Thoracic aorta (tissue), 2 donors: Measurements from ENCODE around the gene HSD11B1. TPM values are rescaled to one million over a fixed set of nuclear protein-coding genes. Genes with fewer than 3 reads are reported as not detected.

Source experiments
- ATAC-seq: fragments of 150-250 bp; one replicate; pipeline ENCODE4 v1.8.0; 2017; ENCODE audit warnings: low read depth; ENCODE audit not compliant: insufficient number of reproducible peaks, low FRiP score
- DNase-seq: peaks from one replicate; pipeline ENCODE4 v3.0.0-alpha.2; 2020; ENCODE audit warnings: low spot score
- H3K27ac ChIP-seq, 2 donors: fragments of 200-600 bp; sonication (generic); 1 replicate in 1 of 2; 2 replicates in 1 of 2; pipeline ENCODE4 v1.5.1; 2016; ENCODE audit warnings: mild to moderate bottlenecking in 2 of 2, moderate library complexity in 2 of 2
- H3K27me3 ChIP-seq: fragments of 200-600 bp; sonication (generic); replicated peaks from 2 replicates; pipeline ENCODE4 v1.6.0; 2016; ENCODE audit warnings: mild to moderate bottlenecking; ENCODE audit not compliant: insufficient read depth
- H3K36me3 ChIP-seq: fragments of 200-600 bp; sonication (generic); one replicate; pipeline ENCODE4 v1.5.1; 2016
- H3K4me1 ChIP-seq, 2 donors: fragments of 200-600 bp; sonication (generic); 1 replicate in 1 of 2; 2 replicates in 1 of 2; pipeline versions ENCODE4 v1.5.1 to v1.6.0; 2016; ENCODE audit warnings: low read depth in 2 of 2, mild to moderate bottlenecking in 1 of 2; ENCODE audit not compliant: control insufficient read depth in 1 of 2
- H3K4me3 ChIP-seq: fragments of 200-600 bp; sonication (generic); 2 replicates; pipeline ENCODE4 v1.5.1; 2016; ENCODE audit warnings: mild to moderate bottlenecking
- H3K9me3 ChIP-seq: fragments of 200-600 bp; sonication (generic); 2 replicates; pipeline ENCODE4 v1.5.1; 2016
- CTCF ChIP-seq: fragments of 200-600 bp; sonication (generic); IDR thresholded peaks from one replicate; pipeline ENCODE4 v1.5.1; 2019; ENCODE audit warnings: antibody characterized with exemption
- total RNA-seq, 2 donors: library from RNA; depleted of rRNA; stranded (reverse); fragments of >200 nt; gene quantifications; one replicate each; pipeline versions ENCODE4 v1.1.0 to v1.2.3, GENCODE V29; 2016

HSD11B1 gene
- total RNA-seq, 2 donors from 2014 or later: 15.7 to 24.4 TPM

GRCh38 chr1:209783386-209783785, 78.7 kb downstream of the HSD11B1 start:
- ATAC-seq (no peak), DNase-seq (no peak)
- no peaks in the 10 kb centered on the region for H3K9me3 ChIP-seq
- peaks cover 7 to 31% of the 10 kb centered on the region in 2 donors for H3K4me1 ChIP-seq
- no peak for TF ChIP-seq CTCF
- no peaks in the 10 kb centered on the region for H3K36me3 ChIP-seq
- H3K4me3 ChIP-seq: peak overlapping the region; percentile 86
- no peaks in the 10 kb centered on the region for H3K27me3 ChIP-seq
- H3K27ac ChIP-seq: no peak overlapping the region

Other genes with a start within 250 kb of the HSD11B1 start
- gene CAMK1G, start 121.1 kb upstream of the HSD11B1 start, total RNA-seq: not detected
- gene LAMB3, start 52.4 kb upstream of the HSD11B1 start, total RNA-seq: 1 to 10 TPM; 3.4 to 5.1 TPM
- gene G0S2, start 29.4 kb upstream of the HSD11B1 start, total RNA-seq: 10 to 100 TPM; 11.0 to 83.5 TPM
- gene TRAF3IP3, start 51.2 kb downstream of the HSD11B1 start, total RNA-seq: 10 to 100 TPM in 1 of 2 donors, 1 to 10 TPM in 1; 3.3 to 12.3 TPM
- gene C1orf74, start 79.7 kb downstream of the HSD11B1 start, total RNA-seq: 1 to 10 TPM; 1.5 to 1.6 TPM
- 1 to 10 TPM; 3.9 to 4.1 TPM for gene IRF6, start 101.3 kb downstream of the HSD11B1 start, total RNA-seq
- gene UTP25, start 123.1 kb downstream of the HSD11B1 start, total RNA-seq: 10 to 100 TPM in 1 of 2 donors, 1 to 10 TPM in 1; 5.7 to 11.6 TPM
- not detected for gene SYT14, start 233.4 kb downstream of the HSD11B1 start, total RNA-seq